HG02840 (cell line): ENCODE results near the gene SPACA9.

Experiments
- ATAC-seq: cut with Tn5 transposase; IDR thresholded peaks from one replicate; pipeline ENCODE4 v1.9.1; 2021; ENCODE audit warnings: mild to moderate bottlenecking, moderate library complexity, moderate number of reproducible peaks; ENCODE audit not compliant: unreplicated experiment, low FRiP score

SPACA9 gene

DNA sequence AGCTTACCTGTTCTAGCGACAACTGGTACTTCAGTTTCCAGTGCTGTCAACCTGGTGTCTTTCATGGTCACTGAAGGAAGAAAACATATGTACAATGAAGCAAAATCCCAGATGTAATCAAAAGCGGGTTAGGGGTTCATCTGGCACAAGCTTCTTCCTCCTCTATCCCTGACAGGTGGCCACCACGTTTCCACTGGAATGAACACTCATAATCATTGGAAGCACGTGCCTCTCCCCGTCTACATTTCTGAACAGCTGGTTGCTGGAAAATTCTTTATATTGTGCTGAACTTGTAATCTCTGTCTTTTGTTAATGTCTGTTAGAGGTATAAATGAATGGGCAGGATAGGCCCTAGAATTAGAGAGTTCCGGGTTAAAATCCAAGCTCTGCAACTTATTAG is 56.3 kb downstream of the SPACA9 start:
- no peak for ATAC-seq

DNA sequence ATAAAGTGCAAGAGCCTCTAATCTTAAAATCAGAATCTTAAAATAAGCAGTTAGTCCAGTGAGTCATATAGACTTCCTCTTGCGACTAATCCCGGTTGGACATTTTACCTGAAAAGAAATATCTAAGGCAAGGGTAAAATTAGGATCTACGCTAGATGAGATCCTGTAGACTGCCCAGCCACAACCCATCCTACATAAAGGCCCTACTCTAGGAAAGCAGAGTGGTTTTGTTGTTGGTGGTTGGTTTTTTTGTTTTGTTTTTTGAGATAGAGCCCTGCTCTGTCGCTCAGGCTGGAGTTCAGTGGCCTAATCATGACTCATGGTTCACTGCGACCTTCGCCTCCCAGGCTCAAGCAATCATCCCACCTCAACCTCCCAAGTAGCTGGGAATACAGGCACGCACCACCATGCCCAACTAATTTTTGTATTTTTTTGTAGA is 58.8 kb downstream of the SPACA9 start:
- ATAC-seq = no peak

DNA sequence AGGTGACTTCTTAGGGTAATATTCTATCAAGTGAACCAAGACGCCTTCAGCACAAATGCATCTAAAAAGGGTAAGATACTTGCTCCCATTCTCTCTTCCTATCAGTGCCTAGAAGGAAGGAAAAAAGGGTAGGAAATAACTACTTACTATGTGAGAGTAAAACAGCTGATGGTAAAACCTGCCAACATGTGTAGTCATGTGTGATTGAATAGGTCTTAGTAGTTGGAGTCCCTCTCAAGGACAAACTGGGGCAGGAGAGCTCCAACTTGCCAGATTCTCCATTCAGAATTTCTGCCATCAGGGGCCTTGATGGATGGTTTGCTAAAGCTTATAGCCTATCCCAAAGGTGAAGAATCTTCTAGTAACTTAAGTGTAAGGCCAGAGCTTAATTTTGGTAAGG is 60.5 kb downstream of the SPACA9 start:
- ATAC-seq = no peak
